Psoas muscle (tissue), 8 donors: Measurements from ENCODE around the gene PCDHGB7. TPM values are rescaled to one million over a fixed set of nuclear protein-coding genes. Genes with fewer than 3 reads are reported as not detected.
"Not testable (repeated sequence)": the region's sequence is repeated elsewhere in the genome, so short reads cannot be mapped to it uniquely, and the experiment has no call there.

Experiments
- ATAC-seq, 4 donors: fragments of 200-7000 bp; cut with Tn5 transposase; one replicate each; pipeline ENCODE4 v1.9.1; 2020; ENCODE audit warnings: moderate library complexity in 3 of 4, mild to moderate bottlenecking in 2 of 4
- DNase-seq, 2 donors: peaks; one replicate each; pipeline ENCODE4 v3.0.0-alpha.2; 2020
- H3K27ac ChIP-seq: fragments of 200-600 bp; one replicate; pipeline ENCODE4 v1.8.0; 2022
- H3K27me3 ChIP-seq, 3 donors: fragments of 200-600 bp in 1 of 3; one replicate each; pipeline versions ENCODE4 v1.6.1 to v1.8.0; 2013 to 2022; ENCODE audit warnings: low read length in 2 of 3, mild to moderate bottlenecking in 2 of 3, moderate library complexity in 1 of 3; ENCODE audit not compliant: insufficient read depth in 3 of 3
- H3K36me3 ChIP-seq, 2 donors: fragments of 200-600 bp in 1 of 2; one replicate each; pipeline versions ENCODE4 v1.6.1 to v1.8.0; 2013 to 2022; ENCODE audit warnings: low read depth in 1 of 2, mild to moderate bottlenecking in 1 of 2, moderate library complexity in 1 of 2; ENCODE audit not compliant: insufficient read depth in 1 of 2
- H3K4me1 ChIP-seq: fragments of 200-600 bp; one replicate; pipeline ENCODE4 v1.8.0; 2022
- H3K4me3 ChIP-seq: fragments of 200-600 bp; one replicate; pipeline ENCODE4 v1.8.0; 2022; ENCODE audit warnings: mild to moderate bottlenecking
- H3K9me3 ChIP-seq: fragments of 200-600 bp; one replicate; pipeline ENCODE4 v1.8.0; 2022
- WGBS, 3 donors: extraction: QIAGEN DNeasy Blood & Tissue Kit; methylation state at CpG; one replicate each; pipeline versions ENCODE4 v1.1.6 to v1.1.7; 2013; 5-methylcytosine and 5-hydroxymethylcytosine counted together
- intact Hi-C, 2 donors: fragments of 100-400 bp; cut with DNase I; formaldehyde crosslinking; loops; one replicate each; pipeline versions ENCODE4 v1.11.0 to v1.14.2; 2022
- polyA plus RNA-seq, 3 donors: library from polyadenylated mRNA; stranded (reverse); fragments of 200-250 nt; gene quantifications; one replicate each; pipeline ENCODE4 v1.2.3, GENCODE V29; 2013
- total RNA-seq, 4 donors: library from RNA; stranded (reverse); fragmentation: NEBNext Ultra II Directional in 2 of 4; extraction: Animal tissue kit (Norgen Biotek cat#: 25700) in 2 of 4; gene quantifications; one replicate each; pipeline versions ENCODE4 v1.2.1 to v1.2.4, GENCODE V29; 2021 to 2023
- TF ChIP-seq, protein P1 (sequence below): fragments of 200-600 bp; IDR thresholded peaks from one replicate; pipeline ENCODE4 v1.8.0; 2022; ENCODE audit warnings: antibody characterized with exemption
- donor health status: healthy with polysubstance abuse.
- donor health status: DM: no; HTN: no; CAD: no; lungs with moderate emphysema.
- donor health status: Bipolar disorder and iron deficiency.
- donor health status: healthy.
- donor health status: DM: yes; HTN: yes; CAD: no.
- donor health status: DM: no; HTN: no; CAD: no.
- donor health status: DM: no; HTN: no; CAD: no.
- donor health status: DM: yes; HTN: yes; CAD: no.

The PCDHGB7 gene
- total and polyA plus RNA-seq, 7 donors = 0.70 to 7.2 (median 3.8) TPM

DNA sequence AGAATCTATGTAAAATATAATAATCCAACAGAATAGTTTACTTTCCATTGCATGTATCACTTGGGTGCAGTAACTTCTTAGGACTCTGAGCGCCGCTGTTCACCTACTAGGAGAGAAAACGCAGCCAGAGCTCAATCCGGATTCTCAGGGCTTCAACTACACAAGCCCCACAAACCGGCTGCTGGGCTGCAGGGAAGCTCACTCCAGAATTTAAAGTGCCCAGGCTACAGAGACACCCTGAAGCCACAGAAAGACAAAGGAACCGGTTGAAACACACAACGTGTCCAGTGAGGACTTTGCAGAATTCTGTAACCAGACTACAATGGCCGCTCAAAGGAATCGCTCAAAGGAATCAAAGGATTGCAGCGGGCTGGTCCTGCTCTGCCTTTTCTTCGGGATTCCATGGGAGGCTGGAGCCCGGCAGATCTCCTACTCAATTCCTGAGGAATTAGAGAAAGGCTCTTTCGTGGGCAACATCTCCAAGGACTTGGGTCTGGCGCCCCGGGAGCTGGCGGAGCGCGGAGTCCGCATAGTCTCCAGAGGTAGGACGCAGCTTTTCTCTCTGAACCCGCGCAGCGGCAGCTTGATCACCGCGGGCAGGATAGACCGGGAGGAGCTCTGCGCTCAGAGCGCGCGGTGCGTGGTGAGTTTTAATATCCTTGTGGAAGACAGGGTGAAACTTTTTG, 4.5 kb upstream of the PCDHGB7 start, which contains the start of gene PCDHGA10:
TSS of gene PCDHGA10 (plus strand) at position 134 of the 686 bp plus-strand sequence. CDS start at position 323, 189 bp downstream.
- Histone ChIP-seq H3K4me3 (peak within 1 kb of the TSS; percentile 62), H3K36me3 (no peaks in the 10 kb centered on the region), H3K9me3 (peaks cover 7% of the 10 kb centered on the region), H3K27me3 (peaks cover 0 to 25% (median 0%) of the 10 kb centered on the region in 3 donors), H3K4me1 (no peaks in the 10 kb centered on the region), H3K27ac (peak within 1 kb of the TSS; percentile 10)
- intact Hi-C loops = no loop called here
- ATAC-seq (peak; percentile 70 to 79 (median 75)), DNase-seq (peak; percentile 43 to 69)
- TF ChIP-seq, protein P1, sequence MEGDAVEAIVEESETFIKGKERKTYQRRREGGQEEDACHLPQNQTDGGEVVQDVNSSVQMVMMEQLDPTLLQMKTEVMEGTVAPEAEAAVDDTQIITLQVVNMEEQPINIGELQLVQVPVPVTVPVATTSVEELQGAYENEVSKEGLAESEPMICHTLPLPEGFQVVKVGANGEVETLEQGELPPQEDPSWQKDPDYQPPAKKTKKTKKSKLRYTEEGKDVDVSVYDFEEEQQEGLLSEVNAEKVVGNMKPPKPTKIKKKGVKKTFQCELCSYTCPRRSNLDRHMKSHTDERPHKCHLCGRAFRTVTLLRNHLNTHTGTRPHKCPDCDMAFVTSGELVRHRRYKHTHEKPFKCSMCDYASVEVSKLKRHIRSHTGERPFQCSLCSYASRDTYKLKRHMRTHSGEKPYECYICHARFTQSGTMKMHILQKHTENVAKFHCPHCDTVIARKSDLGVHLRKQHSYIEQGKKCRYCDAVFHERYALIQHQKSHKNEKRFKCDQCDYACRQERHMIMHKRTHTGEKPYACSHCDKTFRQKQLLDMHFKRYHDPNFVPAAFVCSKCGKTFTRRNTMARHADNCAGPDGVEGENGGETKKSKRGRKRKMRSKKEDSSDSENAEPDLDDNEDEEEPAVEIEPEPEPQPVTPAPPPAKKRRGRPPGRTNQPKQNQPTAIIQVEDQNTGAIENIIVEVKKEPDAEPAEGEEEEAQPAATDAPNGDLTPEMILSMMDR = peak; percentile 70
- 21 to 29% (median 26%) methylated on average over 31 of the region's 31 CpGs for WGBS, 3 donors

DNA sequence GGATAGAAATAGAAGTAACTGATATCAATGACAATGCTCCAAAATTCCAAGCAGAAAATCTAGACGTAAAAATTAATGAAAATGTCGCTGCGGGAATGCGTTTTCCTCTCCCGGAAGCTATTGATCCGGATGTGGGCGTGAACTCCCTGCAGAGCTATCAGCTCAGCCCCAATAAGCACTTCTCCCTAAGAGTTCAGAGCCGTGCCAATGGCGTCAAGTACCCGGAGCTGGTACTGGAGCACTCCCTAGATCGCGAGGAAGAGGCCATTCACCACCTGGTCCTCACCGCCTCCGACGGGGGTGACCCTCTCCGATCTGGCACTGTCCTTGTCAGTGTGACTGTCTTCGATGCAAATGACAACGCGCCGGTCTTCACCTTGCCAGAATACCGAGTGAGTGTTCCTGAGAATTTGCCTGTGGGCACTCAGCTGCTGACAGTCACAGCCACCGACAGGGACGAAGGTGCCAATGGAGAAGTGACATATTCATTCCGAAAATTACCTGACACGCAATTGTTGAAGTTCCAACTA, 3.9 kb upstream of the PCDHGB7 start:
- Histone ChIP-seq H3K9me3 (peaks cover 7% of the 10 kb centered on the region), H3K27me3 (peaks cover 0 to 28% (median 0%) of the 10 kb centered on the region in 3 donors), H3K4me1 (no peaks in the 10 kb centered on the region), H3K36me3 (no peaks in the 10 kb centered on the region), H3K4me3 (peak overlapping the region; percentile 60), H3K27ac (no peak overlapping the region)
- ATAC-seq (peak; percentile 18 to 29 (median 22)), DNase-seq (no peak)
- WGBS, 3 donors = 27 to 29% (median 29%) methylated on average over 25 of the region's 25 CpGs
- TF ChIP-seq, protein P1 = no peak
- intact Hi-C loops = no loop called here

DNA sequence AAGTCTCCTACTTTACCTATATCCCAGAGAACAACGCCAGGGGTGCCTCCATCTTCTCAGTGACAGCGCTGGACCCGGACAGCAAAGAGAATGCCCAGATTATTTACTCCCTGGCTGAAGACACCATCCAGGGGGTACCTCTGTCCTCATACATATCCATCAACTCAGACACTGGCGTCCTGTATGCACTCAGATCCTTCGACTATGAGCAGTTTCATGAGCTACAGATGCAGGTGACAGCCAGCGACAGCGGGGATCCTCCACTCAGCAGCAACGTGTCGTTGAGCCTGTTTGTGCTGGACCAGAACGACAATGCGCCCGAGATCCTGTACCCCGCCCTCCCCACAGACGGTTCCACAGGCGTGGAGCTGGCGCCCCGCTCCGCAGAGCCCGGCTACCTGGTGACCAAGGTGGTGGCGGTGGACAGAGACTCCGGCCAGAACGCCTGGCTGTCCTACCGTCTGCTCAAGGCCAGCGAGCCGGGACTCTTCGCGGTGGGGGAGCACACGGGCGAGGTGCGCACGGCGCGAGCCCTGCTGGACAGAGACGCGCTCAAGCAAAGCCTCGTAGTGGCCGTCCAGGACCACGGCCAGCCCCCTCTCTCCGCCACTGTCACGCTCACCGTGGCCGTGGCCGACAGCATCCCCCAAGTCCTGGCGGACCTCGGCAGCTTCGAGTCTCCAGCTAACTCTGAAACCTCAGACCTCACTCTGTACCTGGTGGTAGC, 2.8 kb upstream of the PCDHGB7 start:
- H3K36me3 ChIP-seq, H3K9me3 ChIP-seq, H3K27ac ChIP-seq, DNase-seq, ATAC-seq, H3K4me1 ChIP-seq: not testable (repeated sequence)
- peak overlapping the region; percentile 8 for H3K4me3 ChIP-seq
- H3K27me3 ChIP-seq = peaks cover 0 to 27% (median 3%) of the 10 kb centered on the region in 3 donors
- intact Hi-C loops = loop anchor here (5.0 kb wide), 2 partner anchors 143 to 148 kb away; no protein-coding TSS in a partner anchor
- 43 to 53% (median 47%) methylated on average over 38 to 46 of the region's 46 CpGs for WGBS, 3 donors

DNA sequence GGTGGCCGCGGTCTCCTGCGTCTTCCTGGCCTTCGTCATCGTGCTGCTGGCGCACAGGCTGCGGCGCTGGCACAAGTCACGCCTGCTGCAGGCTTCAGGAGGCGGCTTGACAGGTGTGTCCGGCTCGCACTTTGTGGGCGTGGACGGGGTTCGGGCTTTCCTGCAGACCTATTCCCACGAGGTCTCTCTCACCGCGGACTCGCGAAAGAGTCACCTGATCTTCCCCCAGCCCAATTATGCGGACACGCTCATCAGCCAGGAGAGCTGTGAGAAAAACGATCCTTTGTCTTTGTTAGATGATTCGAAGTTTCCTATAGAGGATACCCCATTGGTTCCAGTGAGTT, 2.2 kb upstream of the PCDHGB7 start:
- DNase-seq, ATAC-seq, H3K27ac ChIP-seq, H3K36me3 ChIP-seq, H3K4me1 ChIP-seq, H3K9me3 ChIP-seq: not testable (repeated sequence)
- peak overlapping the region; percentile 8 for H3K4me3 ChIP-seq
- peaks cover 0 to 31% (median 4%) of the 10 kb centered on the region in 3 donors for H3K27me3 ChIP-seq
- intact Hi-C loops = loop anchor here (5.0 kb wide), 2 partner anchors 142 to 147 kb away; no protein-coding TSS in a partner anchor
- WGBS, 3 donors = 31 to 44% (median 38%) methylated on average over 24 of the region's 24 CpGs

DNA sequence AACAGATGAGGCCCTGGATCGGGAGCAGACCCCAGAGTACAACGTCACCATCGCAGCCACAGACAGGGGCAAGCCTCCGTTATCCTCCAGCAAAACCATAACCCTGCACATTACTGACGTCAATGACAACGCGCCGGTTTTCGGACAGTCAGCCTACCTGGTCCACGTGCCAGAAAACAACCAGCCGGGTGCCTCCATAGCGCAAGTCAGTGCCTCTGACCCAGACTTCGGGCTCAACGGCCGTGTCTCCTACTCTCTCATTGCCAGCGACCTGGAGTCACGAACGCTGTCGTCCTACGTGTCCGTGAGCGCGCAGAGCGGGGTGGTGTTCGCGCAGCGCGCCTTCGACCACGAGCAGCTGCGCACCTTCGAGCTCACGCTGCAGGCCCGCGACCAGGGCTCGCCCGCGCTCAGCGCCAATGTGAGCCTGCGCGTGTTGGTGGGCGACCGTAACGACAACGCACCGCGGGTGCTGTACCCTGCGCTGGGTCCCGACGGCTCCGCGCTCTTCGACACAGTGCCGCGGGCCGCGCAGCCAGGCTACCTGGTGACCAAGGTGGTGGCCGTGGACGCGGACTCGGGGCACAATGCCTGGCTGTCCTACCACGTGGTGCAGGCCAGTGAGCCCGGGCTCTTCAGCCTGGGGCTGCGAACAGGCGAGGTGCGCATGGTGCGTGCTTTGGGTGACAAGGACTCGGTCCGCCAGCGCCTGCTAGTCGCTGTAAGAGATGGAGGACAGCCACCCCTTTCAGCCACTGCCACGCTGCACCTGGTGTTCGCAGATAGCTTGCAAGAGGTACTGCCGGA, 1.8 kb downstream of the PCDHGB7 start:
- intact Hi-C loops = loop anchor here (5.0 kb wide), 2 partner anchors 138 to 143 kb away; no protein-coding TSS in a partner anchor
- H3K4me1 ChIP-seq = no peaks in the 10 kb centered on the region
- TF ChIP-seq, protein P1 = no peak
- no peaks in the 10 kb centered on the region for H3K36me3 ChIP-seq
- WGBS, 3 donors = 43 to 49% (median 44%) methylated on average over 74 of the region's 74 CpGs
- ATAC-seq (no peak), DNase-seq (no peak)
- peak overlapping the region; percentile 66 for H3K4me3 ChIP-seq
- H3K9me3 ChIP-seq = peaks cover 9% of the 10 kb centered on the region
- no peak overlapping the region for H3K27ac ChIP-seq
- H3K27me3 ChIP-seq = peaks cover 0 to 37% (median 6%) of the 10 kb centered on the region in 3 donors
